OCI-LY3 (cell line): ENCODE results near the gene CNTN3.

Source experiments
- EZH2phosphoT487 ChIP-seq: fragments of 200-600 bp; shearing (Covaris generic); IDR thresholded peaks from 2 replicates; pipeline ENCODE4 v1.6.1; 2018; ENCODE audit warnings: antibody characterized with exemption, mixed run types, low read depth
- TF ChIP-seq, protein P1 (sequence below): fragments of 200-600, 300-600 bp; sonication (generic); IDR thresholded peaks from 2 replicates; pipeline ENCODE4 v1.5.1; 2014; ENCODE audit warnings: antibody characterized with exemption, low read length, low read depth

DNA sequence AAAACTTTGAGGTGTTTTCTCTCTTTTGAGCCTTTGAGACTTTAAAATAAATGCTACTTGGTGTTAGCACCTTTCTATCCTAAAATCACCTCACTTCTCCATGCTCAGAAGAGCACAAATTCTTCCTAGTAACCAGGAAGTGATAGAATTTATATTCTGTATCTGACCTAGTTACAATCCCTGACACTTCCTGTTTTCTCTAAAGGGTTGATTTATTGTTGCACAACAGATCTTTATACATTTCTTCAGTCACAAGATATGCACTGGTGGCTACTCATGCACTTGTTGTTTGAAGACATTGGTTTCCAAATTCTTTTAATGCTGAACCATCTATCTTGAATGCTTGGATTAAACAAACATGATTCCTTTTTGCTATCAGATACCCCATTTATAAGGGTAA lies 47.2 kb upstream of the CNTN3 start:
- TF ChIP-seq, protein P1, sequence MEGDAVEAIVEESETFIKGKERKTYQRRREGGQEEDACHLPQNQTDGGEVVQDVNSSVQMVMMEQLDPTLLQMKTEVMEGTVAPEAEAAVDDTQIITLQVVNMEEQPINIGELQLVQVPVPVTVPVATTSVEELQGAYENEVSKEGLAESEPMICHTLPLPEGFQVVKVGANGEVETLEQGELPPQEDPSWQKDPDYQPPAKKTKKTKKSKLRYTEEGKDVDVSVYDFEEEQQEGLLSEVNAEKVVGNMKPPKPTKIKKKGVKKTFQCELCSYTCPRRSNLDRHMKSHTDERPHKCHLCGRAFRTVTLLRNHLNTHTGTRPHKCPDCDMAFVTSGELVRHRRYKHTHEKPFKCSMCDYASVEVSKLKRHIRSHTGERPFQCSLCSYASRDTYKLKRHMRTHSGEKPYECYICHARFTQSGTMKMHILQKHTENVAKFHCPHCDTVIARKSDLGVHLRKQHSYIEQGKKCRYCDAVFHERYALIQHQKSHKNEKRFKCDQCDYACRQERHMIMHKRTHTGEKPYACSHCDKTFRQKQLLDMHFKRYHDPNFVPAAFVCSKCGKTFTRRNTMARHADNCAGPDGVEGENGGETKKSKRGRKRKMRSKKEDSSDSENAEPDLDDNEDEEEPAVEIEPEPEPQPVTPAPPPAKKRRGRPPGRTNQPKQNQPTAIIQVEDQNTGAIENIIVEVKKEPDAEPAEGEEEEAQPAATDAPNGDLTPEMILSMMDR: no peak
- no peak for TF ChIP-seq EZH2phosphoT487
